Fibroblast of peridontal ligament (primary cell): ENCODE measurements around the gene KLF7.
A peak's percentile ranks its signal among the peaks of the same experiment; 100 is the strongest.

Experiments
- DNase-seq: peaks from one replicate; pipeline ENCODE4 v3.0.0-alpha.2; 2010; ENCODE audit errors: extremely low read depth

Gene KLF7

DNA sequence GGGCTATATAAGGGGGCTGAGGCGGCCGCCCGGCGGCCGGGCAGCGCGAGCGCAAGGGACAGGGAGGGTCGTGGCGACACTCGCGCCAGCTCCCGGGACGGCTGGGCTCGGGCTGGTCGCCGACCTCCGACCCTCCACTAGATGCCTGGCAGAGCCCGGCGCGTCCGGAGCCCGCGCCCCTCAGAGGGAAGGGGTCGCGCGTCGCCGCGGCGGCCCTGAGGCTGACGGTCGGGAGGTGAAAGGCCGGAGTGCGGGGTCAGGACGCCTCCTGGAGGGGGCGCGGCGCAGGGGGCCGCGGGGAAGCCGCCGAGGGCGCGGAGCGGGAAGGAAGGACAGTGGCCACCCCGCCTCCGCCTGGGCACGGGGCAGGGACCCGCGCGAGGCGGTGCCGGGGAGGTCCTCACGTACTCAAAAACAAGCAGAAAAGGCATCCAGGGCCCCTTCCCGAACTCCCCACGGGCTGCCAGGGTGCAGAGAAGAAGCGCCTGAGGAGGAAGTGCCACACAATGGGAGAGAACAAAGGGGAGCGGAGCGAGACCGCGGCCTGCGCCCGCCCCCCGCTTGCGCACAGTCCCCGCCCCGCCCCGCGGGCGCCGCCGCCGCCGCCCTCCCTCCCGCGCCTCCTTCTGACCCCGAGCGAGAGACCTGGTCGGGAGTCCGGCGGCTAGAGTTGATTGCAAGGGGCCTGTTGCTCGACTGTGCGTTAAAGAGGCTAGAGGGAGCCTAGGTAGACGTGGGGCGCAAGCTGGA, 776 bp upstream of the KLF7 start:
- DNase-seq = peak; percentile 76

DNA sequence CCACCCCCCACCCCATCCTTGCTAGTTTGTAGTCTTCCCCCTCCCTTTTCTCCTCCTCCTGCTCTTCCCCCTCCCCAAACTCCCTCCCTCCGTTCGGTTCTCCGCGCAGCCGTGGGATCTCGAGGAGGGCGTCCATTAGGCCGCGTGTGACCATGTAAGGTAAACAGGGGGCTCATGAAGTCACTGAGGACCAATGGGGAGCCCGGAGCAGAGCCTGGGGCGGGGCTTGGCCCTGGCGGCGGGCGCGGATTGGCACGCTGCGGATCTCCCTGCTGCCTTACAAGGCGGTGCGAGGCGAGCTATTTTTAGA, 246 bp upstream of the KLF7 start:
- peak; percentile 99 for DNase-seq

DNA sequence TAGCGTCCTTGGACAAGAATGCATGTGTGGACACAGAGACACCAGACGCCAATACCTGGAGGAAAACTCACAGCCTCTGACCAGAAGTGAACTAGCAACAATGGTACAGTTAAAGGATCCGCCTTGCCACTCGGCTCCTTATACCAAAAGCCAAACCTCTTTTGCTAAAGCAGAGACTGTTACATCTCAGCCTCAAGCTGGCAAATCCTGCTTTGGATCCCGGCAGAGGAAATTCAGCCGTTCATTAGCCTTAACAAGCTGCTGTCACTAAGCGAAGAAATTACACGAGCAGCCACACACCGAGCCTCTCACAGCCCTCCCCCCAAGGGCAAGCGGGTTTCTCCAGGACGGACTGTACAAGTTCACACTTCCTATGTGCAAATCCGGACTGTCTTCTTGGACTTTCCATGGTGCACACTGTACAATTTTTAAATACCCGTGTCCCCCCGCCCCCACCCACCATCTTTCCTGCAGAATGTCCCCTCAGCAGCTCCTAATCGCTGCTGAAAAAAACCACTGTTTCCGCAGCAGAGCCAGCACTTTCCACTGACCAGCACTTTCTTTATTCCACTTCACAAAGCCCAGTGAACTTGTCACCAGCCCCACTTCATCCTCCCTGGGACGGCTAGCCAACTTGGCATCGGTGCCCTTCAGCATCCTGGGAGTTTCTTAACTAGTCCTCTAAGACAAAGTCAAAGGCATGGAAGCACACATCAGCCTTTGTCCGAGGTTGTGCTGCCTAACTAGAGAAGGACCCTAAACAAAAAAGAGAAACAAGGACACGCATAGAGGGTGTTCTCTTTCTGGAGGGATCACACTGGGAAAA, 1.5 kb downstream of the KLF7 start:
- DNase-seq = peak; percentile 42

DNA sequence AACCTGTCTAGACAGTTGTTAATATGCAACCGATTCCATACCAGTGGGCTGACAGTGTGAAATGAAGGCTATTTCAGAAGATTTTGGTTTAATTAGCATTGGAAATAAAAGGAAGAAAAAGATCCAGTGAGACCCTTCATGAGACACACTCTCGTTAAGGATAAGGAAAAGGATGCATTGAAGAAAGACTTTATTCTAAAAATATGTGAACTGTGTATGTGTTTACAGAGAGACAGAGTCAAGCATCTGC, 2.1 kb downstream of the KLF7 start:
- DNase-seq = no peak

DNA sequence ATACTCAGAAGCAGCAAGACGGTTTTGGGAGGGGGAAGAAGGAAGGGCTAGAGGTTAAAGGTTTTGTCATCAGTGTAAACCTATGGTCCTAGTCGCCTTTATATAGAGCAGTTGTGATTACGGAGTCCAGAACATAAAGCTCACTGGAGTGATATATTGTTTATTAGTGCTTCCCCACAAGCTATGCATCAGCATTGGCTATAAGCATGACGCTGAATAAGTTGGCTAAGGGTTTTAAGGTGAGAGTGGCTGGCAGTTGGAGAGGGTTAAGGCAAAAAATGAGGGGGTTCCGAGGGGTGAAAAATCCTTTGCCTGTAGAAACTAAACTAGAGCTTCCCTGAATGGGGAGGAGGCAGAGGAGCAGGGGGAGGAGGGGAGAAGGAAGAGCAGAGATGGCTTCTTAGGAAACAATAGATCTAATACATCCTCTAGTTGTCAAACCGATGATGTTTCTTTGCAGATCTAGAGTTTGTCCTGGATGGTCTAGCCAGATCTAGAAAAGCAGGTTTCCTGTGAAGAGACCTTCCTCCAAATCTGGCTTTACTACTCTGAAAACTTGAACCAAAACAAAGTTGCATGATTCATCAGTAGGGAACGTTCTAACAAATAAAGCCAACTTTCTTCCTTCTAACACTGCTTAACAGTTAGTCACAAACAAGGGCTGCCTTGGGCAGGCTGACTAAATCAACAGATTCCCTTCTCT, 2.5 kb downstream of the KLF7 start:
- DNase-seq = peak; percentile 87

DNA sequence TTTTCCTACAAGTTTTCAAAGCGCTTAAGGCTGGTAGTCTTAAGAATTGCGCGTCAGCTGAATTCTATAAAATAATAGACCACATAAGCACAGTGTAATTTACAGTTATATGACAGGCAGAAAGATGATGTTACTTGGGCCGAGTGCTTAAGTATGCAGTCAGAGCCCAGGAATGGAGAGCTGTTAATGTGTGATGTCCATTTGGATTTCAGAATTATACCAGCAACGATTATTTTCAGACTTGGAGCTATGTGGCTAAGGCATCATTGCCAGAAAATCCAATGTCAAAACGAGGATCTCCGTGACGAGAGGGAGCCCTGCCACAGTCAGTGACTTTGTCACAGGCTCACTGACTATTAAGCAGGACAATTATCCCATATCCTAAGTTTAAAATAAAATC, 3.4 kb downstream of the KLF7 start:
- DNase-seq = peak; percentile 50

DNA sequence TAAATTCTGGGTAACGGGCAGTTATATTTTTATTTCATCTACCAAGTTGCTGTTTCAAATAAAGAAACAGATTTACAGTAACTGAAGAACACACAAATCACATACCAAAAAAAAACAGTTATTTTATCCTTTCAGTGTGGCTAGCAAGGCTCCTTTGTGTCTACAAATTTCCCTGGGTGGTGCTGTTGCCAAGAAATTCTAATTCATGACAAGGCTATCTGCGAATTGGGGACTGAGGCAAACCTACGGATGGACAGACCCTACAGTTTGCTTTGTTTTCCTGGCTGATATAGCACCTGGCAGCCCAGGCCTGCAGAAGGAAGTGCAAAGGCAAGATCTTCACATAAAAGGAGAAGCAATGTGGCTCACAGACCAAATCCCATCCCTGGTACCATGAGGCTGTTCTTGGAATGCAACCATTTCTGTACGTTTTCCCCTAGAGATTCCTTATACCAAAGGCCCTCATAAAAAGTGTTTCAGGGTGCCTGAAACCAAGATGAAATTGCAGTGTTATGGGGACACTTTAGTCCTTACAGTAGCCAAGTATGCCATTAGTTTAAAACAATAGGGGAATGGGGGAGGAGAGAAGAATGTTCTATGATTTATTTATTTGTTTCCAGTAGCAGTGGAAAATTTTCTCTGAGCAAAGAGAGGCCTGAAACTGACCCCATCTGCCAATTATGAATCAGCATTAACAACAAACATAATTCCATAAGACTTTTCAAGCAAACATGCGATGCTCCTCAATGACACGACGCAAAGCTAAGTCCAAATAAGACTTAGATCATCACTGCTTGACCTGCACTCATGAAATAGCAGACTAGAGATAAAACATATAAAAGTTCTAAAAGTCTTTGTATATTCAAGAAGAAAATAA, 4.3 kb downstream of the KLF7 start:
- DNase-seq = peak; percentile 60

DNA sequence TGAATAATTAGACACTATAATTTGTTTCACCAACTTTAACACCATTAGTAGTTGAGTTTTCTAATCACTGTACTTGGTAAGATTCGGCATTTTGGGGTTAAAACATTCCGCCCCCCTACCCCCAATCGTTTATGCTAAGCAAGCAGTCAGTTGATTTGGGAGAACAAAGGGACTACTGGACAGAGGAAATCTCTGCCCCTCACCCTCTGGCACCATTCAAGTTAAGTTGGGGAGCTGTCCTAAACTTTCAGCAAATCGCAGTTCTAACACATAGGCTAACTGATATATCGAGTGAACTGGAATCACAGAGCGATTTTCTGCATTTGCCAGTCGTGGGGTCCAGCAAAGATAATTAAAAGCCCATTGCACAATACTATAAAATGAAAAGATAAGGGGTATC, 5.6 kb downstream of the KLF7 start:
- DNase-seq = no peak

DNA sequence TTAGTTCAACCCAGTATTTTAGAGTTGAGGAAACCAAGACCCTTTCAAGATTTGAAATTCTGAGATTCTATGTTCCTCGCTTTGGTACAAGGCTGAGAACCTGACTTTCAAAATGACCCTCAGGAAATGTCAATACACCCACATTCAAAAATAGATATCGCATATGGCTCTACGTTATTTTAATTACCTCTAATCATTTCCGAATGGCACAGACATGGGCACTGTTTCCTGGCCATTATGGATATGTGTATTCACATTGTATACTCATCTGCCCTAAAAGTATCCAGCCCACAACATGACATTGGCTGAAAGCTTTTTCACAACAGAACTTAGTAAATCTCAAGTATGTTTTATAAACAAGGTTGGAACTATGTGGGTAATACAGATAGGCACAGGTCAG, 6.7 kb downstream of the KLF7 start:
- no peak for DNase-seq

DNA sequence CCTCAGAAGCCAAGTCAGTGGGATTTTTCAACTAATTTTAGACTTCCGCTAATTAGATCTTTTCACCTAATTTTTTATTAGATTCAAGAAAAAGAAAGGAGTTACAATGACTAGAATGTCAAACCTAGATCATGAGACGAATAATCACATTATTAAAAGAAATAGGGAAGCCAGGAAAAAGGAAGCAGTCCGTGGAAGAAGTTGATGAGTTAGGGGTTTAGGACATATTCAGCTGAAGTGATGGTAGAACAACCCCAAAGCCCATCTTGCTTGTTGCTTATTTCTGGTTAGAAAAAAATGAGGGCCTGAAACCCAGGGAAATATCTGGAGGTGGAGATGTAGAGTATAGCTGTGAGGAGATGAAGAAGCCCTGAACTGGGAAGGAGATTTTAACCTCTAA, 8.0 kb downstream of the KLF7 start:
- DNase-seq = no peak

DNA sequence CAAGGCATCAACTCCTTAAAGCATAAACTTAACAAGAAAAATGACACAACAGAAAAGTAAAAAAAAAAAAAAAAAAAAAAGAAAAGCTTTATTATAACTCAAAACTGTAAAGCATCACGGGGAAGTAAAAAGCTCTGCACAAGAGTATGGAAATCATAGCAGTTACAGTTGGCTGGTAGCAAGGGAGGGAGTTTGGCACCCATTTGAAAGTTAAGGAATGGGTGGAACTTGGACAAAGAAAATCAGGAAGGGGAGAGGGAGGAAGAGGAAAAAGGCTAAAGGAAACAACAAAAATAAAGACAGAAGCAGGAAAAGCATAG, 8.6 kb downstream of the KLF7 start:
- no peak for DNase-seq

DNA sequence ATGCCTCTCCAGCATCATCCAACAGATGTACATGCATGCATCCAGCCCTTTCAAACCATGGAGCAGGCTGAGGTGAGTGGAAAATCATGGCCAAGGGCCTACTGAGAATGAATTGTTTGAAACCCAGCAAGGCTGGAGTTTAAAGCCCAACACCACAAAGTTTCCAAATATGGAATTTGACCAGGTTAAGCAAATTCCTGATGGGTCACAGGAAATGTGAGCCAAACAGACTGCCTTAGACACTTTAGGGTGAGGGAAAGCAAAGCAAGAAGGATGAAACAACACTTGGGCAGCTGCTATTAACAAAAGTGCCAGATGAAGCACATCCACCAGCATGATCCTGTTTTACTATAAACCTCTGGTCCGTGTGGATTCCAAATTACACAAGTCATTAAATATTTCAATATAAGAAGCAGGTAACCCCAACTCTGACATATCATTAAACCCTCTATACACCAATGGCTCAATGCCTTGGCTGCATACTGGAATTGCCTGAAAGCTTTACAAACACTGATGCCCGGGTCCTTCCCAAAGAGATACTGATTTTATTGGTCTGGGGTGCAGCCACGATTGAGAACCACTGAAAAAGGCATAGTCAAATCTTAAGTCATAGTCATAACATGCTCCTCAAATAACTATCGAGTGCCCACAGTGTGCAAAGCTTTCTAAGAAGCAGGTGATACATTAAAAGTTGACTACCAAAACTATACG, 9.1 kb downstream of the KLF7 start:
- DNase-seq = no peak

DNA sequence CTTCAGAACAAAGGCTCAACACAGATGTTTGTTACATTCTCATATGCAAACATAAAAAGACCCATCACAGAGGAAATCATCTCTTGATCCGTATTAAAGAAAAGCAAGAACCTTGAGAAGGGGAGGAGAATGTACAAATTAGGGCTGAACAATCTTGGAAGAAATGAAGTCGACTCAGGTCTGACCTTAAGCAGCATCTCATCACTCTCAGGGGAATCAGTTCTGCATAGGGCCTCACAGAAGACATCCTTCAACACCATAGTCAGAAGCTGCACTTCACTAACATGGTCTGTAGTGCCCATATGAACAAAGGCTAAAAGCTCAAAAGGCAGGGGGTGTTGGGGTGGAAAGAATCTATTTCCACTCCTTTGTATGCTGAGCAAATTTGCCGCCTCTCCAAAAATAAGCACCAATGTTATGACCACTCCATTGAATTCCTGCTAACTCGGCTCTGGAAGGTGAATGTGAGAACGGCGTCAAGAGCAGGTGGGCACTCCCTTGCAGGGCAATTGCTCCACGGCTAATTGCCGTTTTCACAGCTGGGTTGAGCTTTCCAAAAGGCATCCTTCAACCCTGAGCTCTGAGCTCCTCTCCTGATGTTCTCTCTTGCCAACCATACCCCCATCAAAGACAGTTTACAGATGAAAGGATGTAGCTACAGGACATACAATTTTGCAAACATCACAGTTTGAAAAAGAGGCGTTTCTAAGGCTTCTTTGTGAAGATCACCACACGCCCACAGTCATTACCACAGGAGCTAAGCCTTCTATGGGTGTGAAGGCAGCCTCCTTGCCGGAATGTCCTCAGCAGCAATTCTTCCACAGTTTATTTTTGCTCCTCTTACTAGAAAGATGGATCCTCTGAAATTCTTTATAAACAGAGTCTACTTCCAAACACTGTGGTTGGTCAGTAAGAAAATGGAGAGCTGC, 10.0 kb downstream of the KLF7 start:
- DNase-seq = no peak

DNA sequence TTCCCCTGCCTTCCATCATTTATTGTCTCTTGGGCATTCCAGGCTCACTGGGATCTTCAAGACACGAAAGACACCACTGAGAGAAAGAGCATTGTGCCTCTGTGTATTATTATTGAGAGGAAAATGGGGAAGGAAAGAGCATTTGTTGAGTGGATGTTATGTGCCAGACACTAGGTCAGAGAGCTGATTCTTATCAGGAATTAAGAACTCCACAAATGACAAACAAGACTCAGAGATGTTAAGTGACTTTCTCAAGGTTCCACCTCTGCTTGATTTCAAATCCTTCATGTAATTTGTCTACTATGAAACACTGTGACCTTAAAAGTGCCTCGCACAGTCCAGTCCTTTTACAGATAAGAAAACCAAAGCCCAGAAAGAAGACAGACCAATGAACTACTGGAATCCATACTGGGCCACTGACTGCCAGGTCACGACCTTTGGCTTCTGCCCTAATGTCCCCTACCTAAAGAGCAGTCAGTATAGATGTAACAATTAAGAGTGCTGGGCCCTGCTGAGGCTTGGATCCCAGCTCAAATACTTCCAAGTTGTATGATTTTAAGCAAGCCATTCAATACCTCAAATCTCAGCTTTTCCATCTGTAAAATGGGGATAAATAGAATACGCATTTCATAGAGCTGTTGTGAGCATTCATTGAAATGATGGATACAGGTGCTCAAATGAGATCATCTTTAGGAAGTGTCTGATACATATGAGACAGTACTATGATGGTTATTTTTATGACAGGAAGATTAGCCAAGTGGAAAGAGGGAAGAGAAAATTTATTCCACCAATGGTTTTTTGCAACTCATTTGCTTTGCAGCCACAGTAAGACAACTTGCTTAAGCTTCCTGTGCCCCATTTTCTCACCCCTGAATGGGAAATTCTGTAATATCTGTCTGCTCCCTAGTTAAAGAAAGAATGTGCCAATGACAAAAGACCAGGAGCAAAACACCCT, 10.9 kb downstream of the KLF7 start:
- no peak for DNase-seq

DNA sequence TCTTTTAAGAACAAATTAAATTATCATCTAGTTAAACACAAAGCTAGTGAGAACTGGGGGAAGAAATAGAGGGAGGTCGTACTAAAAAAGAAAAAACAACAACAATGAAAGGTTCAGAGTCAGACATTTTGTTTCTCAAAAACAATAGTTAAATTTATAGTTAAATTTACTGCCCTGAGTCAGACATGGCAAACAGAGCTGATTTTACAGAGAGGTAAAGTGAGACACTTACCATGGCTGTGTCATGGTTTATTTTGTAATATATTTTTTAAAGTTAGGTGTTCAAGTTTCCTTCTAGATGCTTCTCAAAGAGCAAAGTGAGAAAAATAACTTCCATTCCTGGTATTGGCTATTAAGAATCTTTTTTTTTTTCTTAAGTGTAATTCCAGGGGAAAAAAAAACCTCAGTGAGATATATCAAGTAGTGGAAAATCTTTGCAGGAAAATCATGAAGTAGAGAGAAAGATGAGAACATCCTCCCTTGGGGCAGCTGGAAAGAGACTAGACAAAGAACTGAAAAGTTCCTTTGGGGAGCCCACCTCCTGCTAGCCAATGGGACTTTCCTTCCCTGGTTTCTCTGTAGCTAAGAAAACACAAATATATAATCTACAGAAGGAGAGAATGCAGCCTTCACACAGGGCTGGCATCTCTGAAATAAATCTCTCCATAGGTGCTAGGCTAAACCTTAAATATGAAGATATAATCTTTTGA, 12.3 kb downstream of the KLF7 start:
- DNase-seq = no peak

DNA sequence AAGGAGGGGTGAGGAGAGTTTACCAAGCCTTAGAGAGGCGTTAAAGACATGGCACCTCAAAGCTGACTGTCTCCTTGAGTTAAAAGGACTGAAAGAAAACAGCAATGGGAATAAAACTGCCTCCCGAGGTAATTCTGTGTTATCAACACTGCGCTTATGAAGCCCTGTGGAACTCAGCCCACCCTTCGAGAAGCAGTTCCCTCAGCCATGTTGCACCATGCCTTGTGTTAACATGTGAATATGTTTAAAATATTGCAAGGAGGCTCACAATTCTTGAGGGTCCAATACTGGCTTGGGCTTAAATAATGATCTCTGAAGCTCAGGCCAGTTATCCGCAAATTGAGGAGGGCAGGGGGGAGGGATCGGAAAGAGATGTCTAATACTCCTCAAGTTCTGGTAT, 14.7 kb downstream of the KLF7 start:
- DNase-seq = no peak

DNA sequence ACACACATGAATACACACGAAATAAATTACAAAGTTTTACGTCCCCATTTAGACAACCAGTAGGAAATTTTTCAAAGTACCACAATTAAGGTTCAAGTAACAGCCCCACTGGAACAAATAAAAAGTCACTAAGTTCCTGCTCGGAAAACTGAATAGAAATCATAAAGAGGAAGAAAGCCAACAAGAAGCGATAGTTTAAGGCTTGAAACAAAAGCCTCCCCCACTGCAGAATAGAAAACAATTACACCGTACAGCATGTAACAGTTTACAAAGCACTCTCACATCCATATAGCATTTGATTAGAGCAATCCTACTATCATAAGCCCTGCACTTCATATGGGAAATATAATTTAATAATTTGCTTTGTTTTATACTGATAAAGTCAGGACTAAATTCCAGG, 15.5 kb downstream of the KLF7 start:
- DNase-seq = no peak

DNA sequence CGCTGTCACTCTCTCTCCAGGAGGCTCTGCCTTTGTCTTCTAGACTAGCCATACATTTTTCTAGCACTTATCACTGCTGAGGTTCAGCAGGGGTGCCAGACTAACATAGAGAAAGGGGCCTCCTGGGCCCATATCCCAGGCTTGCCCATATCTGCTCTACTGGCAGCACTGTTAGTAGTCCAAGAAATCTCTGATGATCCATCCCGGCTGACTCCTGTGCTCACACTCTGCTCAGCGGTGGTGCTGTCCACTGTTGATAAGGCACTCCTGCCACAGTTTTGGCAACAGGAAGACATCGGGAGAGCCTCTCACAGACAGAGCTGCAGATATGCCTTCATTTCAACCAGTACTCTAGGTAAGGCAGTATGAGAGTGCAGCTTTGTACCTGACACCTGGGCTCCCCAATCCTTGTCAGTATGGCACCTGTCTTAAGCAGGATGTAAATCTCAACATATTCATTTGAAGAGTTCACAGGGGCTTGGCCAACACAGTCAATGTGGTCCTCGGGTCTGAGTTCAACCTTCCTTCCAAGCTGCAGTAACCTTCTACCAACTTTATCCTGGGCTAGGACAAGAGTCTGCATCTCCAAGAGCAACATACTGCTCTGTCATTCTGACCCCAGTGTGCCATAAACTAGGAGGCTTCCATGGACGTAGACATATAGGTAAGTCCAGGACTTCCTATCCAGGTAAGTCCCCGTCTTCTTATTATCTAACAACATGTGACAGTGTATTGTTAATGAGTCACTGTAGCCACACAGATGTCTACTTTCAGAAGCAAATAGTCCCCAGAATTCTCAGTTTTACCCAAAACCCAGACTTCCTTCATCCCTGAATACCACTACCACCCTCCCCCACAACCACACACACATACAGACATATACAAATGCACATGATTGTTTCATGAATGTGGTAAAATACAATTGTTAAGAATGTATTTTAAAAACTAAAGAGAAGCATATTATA, 16.2 kb downstream of the KLF7 start:
- no peak for DNase-seq
